ENCODE results near the gene NRDC. TPM values are rescaled to one million over a fixed set of nuclear protein-coding genes. Genes with fewer than 3 reads are reported as not detected.

The NRDC gene
- polyA plus RNA-seq, 1 experiment: 69.2 TPM

GRCh38 chr1:51922040-51922439 is 43.5 kb upstream of the NRDC start:
- TF ChIP-seq, protein P1, sequence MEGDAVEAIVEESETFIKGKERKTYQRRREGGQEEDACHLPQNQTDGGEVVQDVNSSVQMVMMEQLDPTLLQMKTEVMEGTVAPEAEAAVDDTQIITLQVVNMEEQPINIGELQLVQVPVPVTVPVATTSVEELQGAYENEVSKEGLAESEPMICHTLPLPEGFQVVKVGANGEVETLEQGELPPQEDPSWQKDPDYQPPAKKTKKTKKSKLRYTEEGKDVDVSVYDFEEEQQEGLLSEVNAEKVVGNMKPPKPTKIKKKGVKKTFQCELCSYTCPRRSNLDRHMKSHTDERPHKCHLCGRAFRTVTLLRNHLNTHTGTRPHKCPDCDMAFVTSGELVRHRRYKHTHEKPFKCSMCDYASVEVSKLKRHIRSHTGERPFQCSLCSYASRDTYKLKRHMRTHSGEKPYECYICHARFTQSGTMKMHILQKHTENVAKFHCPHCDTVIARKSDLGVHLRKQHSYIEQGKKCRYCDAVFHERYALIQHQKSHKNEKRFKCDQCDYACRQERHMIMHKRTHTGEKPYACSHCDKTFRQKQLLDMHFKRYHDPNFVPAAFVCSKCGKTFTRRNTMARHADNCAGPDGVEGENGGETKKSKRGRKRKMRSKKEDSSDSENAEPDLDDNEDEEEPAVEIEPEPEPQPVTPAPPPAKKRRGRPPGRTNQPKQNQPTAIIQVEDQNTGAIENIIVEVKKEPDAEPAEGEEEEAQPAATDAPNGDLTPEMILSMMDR (IDR thresholded peaks at IDR 0.05; ENCODE audit: insufficient read depth, low read depth, low read length): no peak
- H3K27me3 ChIP-seq (ENCODE audit: control insufficient read depth, insufficient read depth, low read length): no peaks in the 10 kb centered on the region
- H3K4me3 ChIP-seq (ENCODE audit: low read depth, low read length): no peak overlapping the region
- H3K36me3 ChIP-seq (ENCODE audit: control insufficient read depth, insufficient read depth, low read length): 0 out of 2 replicates have a peak, but pooled peaks cover 2% of the 10 kb centered on the region
- POLR2A ChIA-PET: no interaction called here
- DNase-seq (ENCODE audit: low read depth): no peak
- CTCF ChIA-PET: interaction anchor here (1.1 to 1.6 kb wide), 3 partner anchors 13 to 26 kb away, joined by 3 to 5 read pairs (median 3); no protein-coding TSS in a partner anchor

DNA sequence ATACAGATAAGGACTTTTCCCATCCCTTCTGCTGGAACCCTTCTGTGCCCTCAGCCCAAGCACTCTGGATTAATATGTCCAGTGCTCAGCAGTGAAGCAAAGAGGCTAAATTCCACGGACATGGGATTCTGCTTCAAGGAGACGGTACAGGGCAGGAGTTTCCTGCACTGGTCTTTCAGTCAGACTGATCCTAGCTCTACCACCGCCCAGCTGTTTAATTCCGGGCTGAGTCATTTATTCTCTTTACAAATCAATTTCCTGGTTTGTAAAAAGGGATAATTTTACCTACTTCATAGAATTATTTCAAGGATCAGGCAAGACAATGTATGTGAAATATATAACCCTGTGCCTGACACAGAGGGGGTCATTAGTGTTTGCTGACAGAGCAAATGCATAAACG is 41.6 kb upstream of the NRDC start:
- TF ChIP-seq, protein P1 (IDR thresholded peaks at IDR 0.05; ENCODE audit: insufficient read depth, low read depth, low read length): no peak
- CTCF ChIA-PET: interaction anchor here (0.7 kb wide), 1 partner anchor 30 kb away, joined by 3 read pairs; no protein-coding TSS in a partner anchor
- Histone ChIP-seq H3K4me3 (ENCODE audit: low read depth, low read length) (no peak overlapping the region), H3K27me3 (ENCODE audit: control insufficient read depth, insufficient read depth, low read length) (no peaks in the 10 kb centered on the region), H3K36me3 (ENCODE audit: control insufficient read depth, insufficient read depth, low read length) (no peaks in the 10 kb centered on the region)
- POLR2A ChIA-PET: no interaction called here
- DNase-seq (ENCODE audit: low read depth): no peak

- no peak for DNase-seq (ENCODE audit: low read depth)
- no peaks in the 10 kb centered on the region for H3K27me3 ChIP-seq (ENCODE audit: control insufficient read depth, insufficient read depth, low read length)
- ChIA-PET POLR2A (no interaction called here), CTCF (no interaction called here)
- TF ChIP-seq, protein P1 (IDR thresholded peaks at IDR 0.05; ENCODE audit: insufficient read depth, low read depth, low read length): no peak
- H3K4me3 ChIP-seq (ENCODE audit: low read depth, low read length): no peak overlapping the region
- no peaks in the 10 kb centered on the region for H3K36me3 ChIP-seq (ENCODE audit: control insufficient read depth, insufficient read depth, low read length)
Measured at GRCh38 chr1:51919684-51920083, 41.2 kb upstream of the NRDC start.

GRCh38 chr1:51916587-51917405 is 38.3 kb upstream of the NRDC start:
- Histone ChIP-seq H3K36me3 (ENCODE audit: control insufficient read depth, insufficient read depth, low read length) (no peaks in the 10 kb centered on the region), H3K4me3 (ENCODE audit: low read depth, low read length) (no peak overlapping the region), H3K27me3 (ENCODE audit: control insufficient read depth, insufficient read depth, low read length) (no peaks in the 10 kb centered on the region)
- ChIA-PET POLR2A (interaction anchor here (0.6 kb wide), 1 partner anchor 19 kb away, joined by 4 read pairs; no protein-coding TSS in a partner anchor), CTCF (interaction anchor here (0.9 kb wide), 1 partner anchor 19 kb away, joined by 3 read pairs; no protein-coding TSS in a partner anchor)
- TF ChIP-seq, protein P1 (IDR thresholded peaks at IDR 0.05; ENCODE audit: insufficient read depth, low read depth, low read length): no peak
- no peak for DNase-seq (ENCODE audit: low read depth)

- ChIA-PET POLR2A (no interaction called here), CTCF (interaction anchor here (3.3 kb wide), 1 partner anchor 10 kb away, joined by 10 read pairs; no protein-coding TSS in a partner anchor)
- DNase-seq (ENCODE audit: low read depth): no peak
- Histone ChIP-seq H3K4me3 (ENCODE audit: low read depth, low read length) (no peak overlapping the region), H3K36me3 (ENCODE audit: control insufficient read depth, insufficient read depth, low read length) (no peaks in the 10 kb centered on the region), H3K27me3 (ENCODE audit: control insufficient read depth, insufficient read depth, low read length) (no peaks in the 10 kb centered on the region)
- TF ChIP-seq, protein P1 (IDR thresholded peaks at IDR 0.05; ENCODE audit: insufficient read depth, low read depth, low read length): no peak
Measured at GRCh38 chr1:51915951-51916350, 37.4 kb upstream of the NRDC start.
